Gastrocnemius medialis (tissue), 4 donors: ENCODE data around the gene LONP2. TPM values are rescaled to one million over a fixed set of nuclear protein-coding genes. Genes with fewer than 3 reads are reported as not detected.

Source experiments
- ATAC-seq, 2 donors: fragments of 150-250 bp; one replicate each; pipeline ENCODE4 v1.9.1; 2016
- DNase-seq, 2 donors: peaks; one replicate each; pipeline ENCODE4 v3.0.0-alpha.2; 2019
- H3K27ac ChIP-seq, 4 donors: fragments of 200-600 bp; sonication (generic); 1 replicate in 1 of 4; 2 replicates in 3 of 4; pipeline ENCODE4 v1.5.1; 2016 to 2018; ENCODE audit warnings: mild to moderate bottlenecking in 2 of 4, moderate library complexity in 1 of 4
- H3K27me3 ChIP-seq, 3 donors: fragments of 200-600 bp; sonication (generic) in 2 of 3; 1 replicate in 1 of 3; 2 replicates in 2 of 3; pipeline versions ENCODE4 v1.5.1 to v1.6.0; 2016 to 2019; ENCODE audit warnings: mild to moderate bottlenecking in 1 of 3, moderate library complexity in 1 of 3
- H3K36me3 ChIP-seq, 2 donors: fragments of 200-600 bp; sonication (generic) in 1 of 2; one replicate each; pipeline ENCODE4 v1.5.1; 2017 to 2018
- H3K4me1 ChIP-seq, 2 donors: fragments of 200-600 bp; sonication (generic) in 1 of 2; one replicate each; pipeline ENCODE4 v1.5.1; 2016 to 2017; ENCODE audit warnings: mild to moderate bottlenecking in 2 of 2
- H3K4me3 ChIP-seq, 4 donors: fragments of 200-600 bp; sonication (generic) in 3 of 4; 1 replicate in 1 of 4; 2 replicates in 3 of 4; pipeline ENCODE4 v1.5.1; 2016 to 2019; ENCODE audit warnings: mild to moderate bottlenecking in 2 of 4
- H3K9me3 ChIP-seq, 3 donors: fragments of 200-600 bp; sonication (generic) in 2 of 3; 1 replicate in 1 of 3; 2 replicates in 2 of 3; pipeline ENCODE4 v1.5.1; 2016 to 2019
- POLR2A ChIP-seq, 2 donors: fragments of 450-650 bp; IDR thresholded peaks; one replicate each; pipeline ENCODE4 v1.6.1; 2017; ENCODE audit warnings: antibody characterized with exemption in 2 of 2, mild to moderate bottlenecking in 2 of 2, moderate library complexity in 2 of 2
- in situ Hi-C, 4 donors: fragments of 200-750 bp; cut with MboI; loops; one replicate each; pipeline versions ENCODE4 v1.15.0 to v1.8.0; 2017; ENCODE audit warnings: low sequenced_read_pairs in 4 of 4
- intact Hi-C: fragments of 100-400 bp; cut with DNase I; formaldehyde crosslinking; loops from one replicate; pipeline ENCODE4 v1.15.1; 2023; ENCODE audit warnings: low total_unique reads
- total RNA-seq, 4 donors: library from RNA; depleted of rRNA; stranded (reverse); fragments of >200 nt; gene quantifications; one replicate each; pipeline versions ENCODE4 v1.1.0 to v1.2.3, GENCODE V29; 2016
- TF ChIP-seq, protein P1 (sequence below), 5 experiments: fragments of 450-650 bp in 3 of 5; fragments of 200-600 bp in 2 of 5; sonication (generic) in 2 of 5; IDR thresholded peaks in 4 of 5; conservative IDR thresholded peaks in 1 of 5; 1 replicate in 4 of 5; 2 replicates in 1 of 5; pipeline ENCODE4 v1.5.1; 2016 to 2019; ENCODE audit warnings: antibody characterized with exemption in 5 of 5, mild to moderate bottlenecking in 3 of 5, moderate library complexity in 3 of 5

The LONP2 gene
- total RNA-seq, 4 donors from 2014 or later = 33.8 to 45.2 (median 42.4) TPM

- Histone ChIP-seq H3K27me3 (no peaks in the 10 kb centered on the region), H3K36me3 (peaks cover 0 to 22% of the 10 kb centered on the region in 2 donors), H3K27ac (no peak overlapping the region), H3K9me3 (no peaks in the 10 kb centered on the region), H3K4me1 (peaks cover 26 to 34% of the 10 kb centered on the region in 2 donors), H3K4me3 (no peak overlapping the region)
- intact Hi-C loops = no loop called here
- in situ Hi-C loops = no loop called here
- no peak for DNase-seq
- ATAC-seq = no peak
- TF ChIP-seq POLR2A (IDR thresholded peaks at IDR 0.05) = no peak
- TF ChIP-seq, protein P1, sequence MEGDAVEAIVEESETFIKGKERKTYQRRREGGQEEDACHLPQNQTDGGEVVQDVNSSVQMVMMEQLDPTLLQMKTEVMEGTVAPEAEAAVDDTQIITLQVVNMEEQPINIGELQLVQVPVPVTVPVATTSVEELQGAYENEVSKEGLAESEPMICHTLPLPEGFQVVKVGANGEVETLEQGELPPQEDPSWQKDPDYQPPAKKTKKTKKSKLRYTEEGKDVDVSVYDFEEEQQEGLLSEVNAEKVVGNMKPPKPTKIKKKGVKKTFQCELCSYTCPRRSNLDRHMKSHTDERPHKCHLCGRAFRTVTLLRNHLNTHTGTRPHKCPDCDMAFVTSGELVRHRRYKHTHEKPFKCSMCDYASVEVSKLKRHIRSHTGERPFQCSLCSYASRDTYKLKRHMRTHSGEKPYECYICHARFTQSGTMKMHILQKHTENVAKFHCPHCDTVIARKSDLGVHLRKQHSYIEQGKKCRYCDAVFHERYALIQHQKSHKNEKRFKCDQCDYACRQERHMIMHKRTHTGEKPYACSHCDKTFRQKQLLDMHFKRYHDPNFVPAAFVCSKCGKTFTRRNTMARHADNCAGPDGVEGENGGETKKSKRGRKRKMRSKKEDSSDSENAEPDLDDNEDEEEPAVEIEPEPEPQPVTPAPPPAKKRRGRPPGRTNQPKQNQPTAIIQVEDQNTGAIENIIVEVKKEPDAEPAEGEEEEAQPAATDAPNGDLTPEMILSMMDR (IDR thresholded peaks at IDR 0.05 in 4 of 5, conservative IDR thresholded peaks at IDR 0.05 in 1 of 5) = no peak
These were observed 6.6 kb downstream of the LONP2 start for GRCh38 chr16:48250520-48251278.

DNA sequence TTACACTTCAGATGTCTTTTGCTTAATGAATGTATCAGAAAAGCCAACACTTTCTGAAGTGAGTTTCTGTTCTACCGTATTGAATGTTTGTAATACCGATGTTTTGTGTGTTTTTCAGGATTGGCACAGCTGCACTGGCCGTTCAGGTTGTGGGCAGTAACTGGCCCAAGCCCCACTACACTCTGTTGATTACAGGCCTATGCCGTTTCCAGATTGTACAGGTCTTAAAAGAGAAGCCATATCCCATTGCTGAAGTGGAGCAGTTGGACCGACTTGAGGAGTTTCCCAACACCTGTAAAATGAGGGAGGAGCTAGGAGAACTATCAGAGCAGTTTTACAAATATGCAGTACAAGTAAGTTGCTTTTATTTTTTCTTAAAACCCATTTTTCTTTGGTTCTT lies 7.9 kb downstream of the LONP2 start:
- no peak for ATAC-seq
- TF ChIP-seq POLR2A (IDR thresholded peaks at IDR 0.05) = no peak
- TF ChIP-seq, protein P1 (IDR thresholded peaks at IDR 0.05 in 4 of 5, conservative IDR thresholded peaks at IDR 0.05 in 1 of 5) = no peak
- in situ Hi-C loops (no loop called here), intact Hi-C loops (no loop called here)
- Histone ChIP-seq H3K36me3 (peaks cover 0 to 24% of the 10 kb centered on the region in 2 donors), H3K4me3 (no peak overlapping the region), H3K27ac (no peak overlapping the region), H3K4me1 (peaks cover 13 to 21% of the 10 kb centered on the region in 2 donors), H3K9me3 (no peaks in the 10 kb centered on the region), H3K27me3 (no peaks in the 10 kb centered on the region)
- no peak for DNase-seq

DNA sequence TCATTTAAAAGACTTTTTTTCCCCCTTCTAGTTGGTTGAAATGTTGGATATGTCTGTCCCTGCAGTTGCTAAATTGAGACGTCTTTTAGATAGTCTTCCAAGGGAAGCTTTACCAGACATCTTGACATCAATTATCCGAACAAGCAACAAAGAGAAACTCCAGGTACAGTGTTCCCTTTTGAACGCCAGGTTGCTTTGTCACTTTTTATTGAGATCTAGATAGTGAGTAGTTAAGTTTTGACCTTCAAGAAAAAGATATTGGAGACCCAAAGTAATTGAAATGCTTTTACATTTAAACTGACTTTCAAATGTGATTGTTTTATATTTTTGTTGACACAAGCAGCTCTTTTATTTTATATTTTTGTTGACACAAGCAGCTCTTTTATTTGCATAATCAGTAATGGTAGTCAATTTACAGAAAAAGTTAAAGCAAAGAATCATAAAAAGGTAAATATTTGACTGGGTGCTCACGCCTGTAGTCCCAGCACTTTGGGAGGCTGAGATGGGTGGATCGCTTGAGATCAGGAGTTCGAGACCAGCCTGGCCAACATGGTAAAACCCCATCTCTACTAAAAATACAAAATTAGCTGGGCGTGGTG lies 12.6 kb downstream of the LONP2 start:
- in situ Hi-C loops = no loop called here
- Histone ChIP-seq H3K4me3 (no peak overlapping the region), H3K4me1 (peaks cover 4 to 5% of the 10 kb centered on the region in 2 donors), H3K36me3 (peaks cover 0 to 48% of the 10 kb centered on the region in 2 donors), H3K9me3 (no peaks in the 10 kb centered on the region), H3K27me3 (no peaks in the 10 kb centered on the region), H3K27ac (no peak overlapping the region)
- DNase-seq (no peak), ATAC-seq (no peak)
- intact Hi-C loops = no loop called here
- TF ChIP-seq, protein P1 (IDR thresholded peaks at IDR 0.05 in 4 of 5, conservative IDR thresholded peaks at IDR 0.05 in 1 of 5) = no peak
- TF ChIP-seq POLR2A (IDR thresholded peaks at IDR 0.05) = no peak

- peaks cover 0 to 6% of the 10 kb centered on the region in 2 donors for H3K4me1 ChIP-seq
- no peak overlapping the region for H3K4me3 ChIP-seq
- DNase-seq (no peak), ATAC-seq (no peak)
- H3K27me3 ChIP-seq = no peaks in the 10 kb centered on the region
- intact Hi-C loops (no loop called here), in situ Hi-C loops (no loop called here)
- no peak for TF ChIP-seq POLR2A (IDR thresholded peaks at IDR 0.05)
- TF ChIP-seq, protein P1 (IDR thresholded peaks at IDR 0.05 in 4 of 5, conservative IDR thresholded peaks at IDR 0.05 in 1 of 5) = no peak
- no peak overlapping the region for H3K27ac ChIP-seq
- H3K36me3 ChIP-seq = peaks cover 0 to 57% of the 10 kb centered on the region in 2 donors
- no peaks in the 10 kb centered on the region for H3K9me3 ChIP-seq
These were observed 17.5 kb downstream of the LONP2 start for GRCh38 chr16:48261569-48261968.
